ENCODE measurements around the gene ILKAP. TPM values are rescaled to one million over a fixed set of nuclear protein-coding genes. Genes with fewer than 3 reads are reported as not detected.

ILKAP gene
- total RNA-seq, 1 donor from 2014 or later, result 20.7 TPM

GRCh38 chr2:238152771-238153688 is 50.5 kb downstream of the ILKAP start:
- no peak for DNase-seq (ENCODE audit: low read depth)

DNA sequence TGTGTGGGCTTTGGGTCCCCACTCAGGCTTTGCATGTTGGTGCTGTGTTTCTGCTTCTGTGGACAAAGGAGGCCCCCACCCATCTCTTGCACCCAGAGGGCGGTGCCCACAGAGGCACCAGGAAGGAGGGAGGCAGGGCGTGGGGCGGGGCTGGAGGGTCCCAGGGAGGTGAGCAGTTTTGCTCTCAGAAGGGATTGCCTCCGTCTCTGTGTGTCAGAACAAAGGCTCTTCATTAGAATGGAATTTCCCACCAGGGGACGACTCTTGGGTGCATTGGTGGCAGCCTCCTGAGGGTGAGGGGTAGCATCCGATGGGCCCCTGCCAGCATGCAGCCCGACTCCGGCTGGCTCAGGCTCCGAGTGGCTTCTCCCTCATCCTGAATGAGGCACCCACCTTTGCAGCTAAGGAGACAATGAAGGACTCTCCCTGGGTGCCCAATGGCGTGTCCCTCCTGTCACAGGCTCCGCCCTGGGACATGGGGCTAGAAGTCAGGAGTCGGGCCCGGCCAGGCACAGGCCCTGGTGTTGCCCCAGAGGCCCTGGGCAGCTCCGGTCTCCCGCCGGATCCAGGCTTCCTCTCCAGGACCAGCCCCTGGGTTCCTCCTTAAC is 51.8 kb downstream of the ILKAP start:
- no peak for DNase-seq (ENCODE audit: low read depth)

- no peak for DNase-seq (ENCODE audit: low read depth)
These were observed 52.3 kb downstream of the ILKAP start for GRCh38 chr2:238151205-238151604.

- DNase-seq (ENCODE audit: low read depth), result no peak
These were observed 52.8 kb downstream of the ILKAP start for GRCh38 chr2:238150686-238151085.

- no peak for DNase-seq (ENCODE audit: low read depth)
These were observed 53.5 kb downstream of the ILKAP start for GRCh38 chr2:238149841-238150572.

- DNase-seq (ENCODE audit: low read depth), result no peak
These were observed 54.5 kb downstream of the ILKAP start for GRCh38 chr2:238148981-238149380.

DNA sequence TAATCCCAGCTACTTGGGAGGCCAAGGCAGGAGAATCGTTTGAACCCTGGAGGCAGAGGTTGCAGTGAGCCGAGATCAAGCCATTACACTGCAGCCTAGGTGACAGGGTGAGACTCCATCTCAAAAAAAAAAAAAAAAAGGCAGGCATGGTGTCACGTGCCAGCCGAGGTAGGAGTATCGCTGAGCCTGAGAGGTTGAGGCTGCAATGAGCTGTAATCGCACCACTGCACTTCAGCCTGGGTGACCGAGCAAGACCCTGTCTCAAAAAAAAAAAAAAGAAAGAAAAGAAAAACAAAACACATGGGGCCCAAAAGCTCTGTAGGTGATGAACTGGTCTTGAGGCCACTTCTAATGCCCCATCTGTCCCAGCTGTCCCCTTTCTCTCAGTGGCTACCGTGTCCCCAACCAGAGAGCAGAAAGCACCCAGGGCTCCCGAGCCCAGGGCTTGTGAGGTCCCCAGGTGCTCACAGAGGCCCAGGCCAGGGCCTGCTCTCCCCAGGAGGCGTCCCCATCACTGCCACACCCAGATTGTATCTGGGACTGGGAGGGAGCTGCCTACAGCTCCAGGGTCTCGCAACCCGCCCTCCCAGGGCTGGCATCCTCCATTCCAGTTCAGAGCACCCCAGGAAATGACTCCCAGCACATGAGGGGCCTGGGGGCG is 56.5 kb downstream of the ILKAP start:
- DNase-seq (ENCODE audit: low read depth), result peak; percentile 64

DNA sequence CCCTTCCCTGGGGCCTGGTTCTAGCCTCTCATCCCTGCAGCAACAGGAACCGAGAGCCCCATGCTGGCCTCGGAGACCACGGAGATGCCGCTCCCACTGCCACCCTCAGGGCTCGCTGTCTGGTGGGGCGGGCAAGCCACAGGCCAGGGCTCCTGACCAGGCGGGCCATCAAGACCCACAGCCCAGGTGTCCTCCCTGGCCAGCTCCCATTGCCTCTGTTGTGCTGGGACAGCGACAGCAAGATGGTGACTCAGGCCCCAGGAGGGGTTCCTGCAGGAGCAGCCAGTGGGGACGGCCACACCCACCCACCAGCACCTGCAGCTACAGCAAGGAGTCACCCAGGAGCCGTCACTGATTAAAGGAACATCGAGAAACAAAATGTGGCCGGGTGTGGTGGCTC is 57.6 kb downstream of the ILKAP start:
- no peak for DNase-seq (ENCODE audit: low read depth)

DNA sequence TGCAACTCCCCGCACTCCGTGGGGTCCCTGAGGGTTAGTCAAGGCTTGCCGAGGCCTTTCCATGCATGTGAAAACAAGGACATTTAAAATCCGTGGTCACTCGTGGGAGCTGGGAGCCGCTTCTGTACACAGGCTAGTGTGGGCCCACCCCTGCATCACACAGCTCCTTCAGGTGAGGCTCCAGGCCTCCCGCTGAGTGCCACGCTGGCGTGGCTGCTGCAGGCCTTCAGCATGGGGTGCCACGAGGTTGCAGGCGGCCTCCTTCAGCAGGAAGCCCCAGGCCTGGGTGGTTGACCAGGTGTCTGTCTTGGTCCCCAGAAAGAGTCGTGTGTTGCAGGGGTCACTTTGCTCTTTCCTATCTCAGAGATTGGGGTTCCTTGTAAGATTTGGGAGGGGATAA is 58.4 kb downstream of the ILKAP start:
- no peak for DNase-seq (ENCODE audit: low read depth)

- no peak for DNase-seq (ENCODE audit: low read depth)
These were observed 59.2 kb downstream of the ILKAP start for GRCh38 chr2:238144262-238144661.

DNA sequence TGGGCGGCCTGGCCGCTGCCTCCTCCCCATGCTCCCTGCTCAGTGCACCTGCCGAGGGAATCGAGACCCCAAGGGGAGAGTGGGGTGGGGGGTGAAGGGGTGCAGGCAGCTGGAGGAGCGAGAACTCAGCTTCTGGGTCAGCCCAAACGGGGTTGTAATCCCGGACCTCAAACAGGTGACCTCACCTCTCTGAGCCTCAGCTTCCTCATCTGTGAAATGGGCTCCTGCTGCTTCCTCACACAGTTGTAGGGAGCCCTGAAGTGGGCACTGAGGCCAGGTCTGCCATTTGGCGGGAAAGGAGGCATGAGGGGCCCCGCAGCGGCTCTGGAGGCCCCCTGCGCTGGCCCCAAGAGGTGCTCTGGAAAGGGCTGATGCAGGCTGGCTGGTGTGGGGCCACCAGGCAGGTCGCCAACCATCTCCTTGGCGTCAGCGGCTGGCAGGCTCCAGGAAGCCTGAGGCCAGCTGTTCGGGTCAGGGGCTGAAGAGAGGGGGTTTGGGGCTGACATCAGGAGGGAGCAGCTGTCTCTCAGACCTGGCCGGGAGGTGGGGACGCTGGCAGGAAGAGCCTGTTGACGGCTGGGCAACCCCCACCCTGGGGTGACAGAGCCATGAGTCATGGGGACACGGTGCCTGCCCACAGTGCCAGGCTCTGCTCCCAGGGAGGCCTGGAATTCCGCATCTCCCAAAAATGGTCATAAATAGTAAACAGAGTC is 60.1 kb downstream of the ILKAP start:
- DNase-seq (ENCODE audit: low read depth), result peak; percentile 86

DNA sequence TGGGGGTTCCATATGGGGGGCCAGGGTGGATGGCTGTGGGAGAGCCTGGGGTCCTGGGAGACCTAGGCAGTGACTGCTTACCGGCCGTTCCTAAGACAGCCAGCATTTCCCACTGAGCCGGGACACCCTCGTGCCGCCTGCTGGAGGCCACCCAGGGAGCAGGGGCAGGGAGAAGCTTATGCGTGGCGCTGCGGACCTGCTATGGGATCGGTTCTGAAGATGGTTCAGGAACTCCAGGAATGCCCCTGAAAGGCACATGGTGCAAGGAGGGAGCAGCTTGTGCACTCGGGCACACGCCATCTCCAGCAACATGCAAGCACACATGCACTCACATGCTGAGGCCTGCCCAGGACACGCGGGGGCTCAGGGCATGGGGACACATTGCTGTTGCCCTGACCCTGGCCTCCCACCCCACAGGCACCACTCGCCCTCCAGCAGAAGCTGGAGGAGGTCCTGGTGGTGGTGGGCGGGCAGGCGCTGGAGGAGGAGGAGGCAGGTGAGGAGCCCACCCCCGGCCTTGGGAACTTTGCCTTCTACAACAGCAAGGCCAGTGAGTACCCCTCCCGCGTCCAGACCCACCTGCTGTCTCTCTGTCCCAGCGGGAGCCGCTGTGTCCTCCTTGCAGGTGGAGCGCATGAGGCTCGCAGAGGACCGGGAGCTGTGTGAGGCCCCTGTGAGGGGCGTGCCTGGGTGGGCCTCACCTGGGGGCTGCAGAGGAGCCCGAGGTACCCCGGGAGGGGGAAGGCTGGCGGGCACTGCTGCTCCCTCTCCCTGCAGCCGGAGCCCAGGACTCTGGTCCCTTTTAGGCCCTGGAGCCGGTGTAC is 60.9 kb downstream of the ILKAP start:
- DNase-seq (ENCODE audit: low read depth), result peak; percentile 19

DNA sequence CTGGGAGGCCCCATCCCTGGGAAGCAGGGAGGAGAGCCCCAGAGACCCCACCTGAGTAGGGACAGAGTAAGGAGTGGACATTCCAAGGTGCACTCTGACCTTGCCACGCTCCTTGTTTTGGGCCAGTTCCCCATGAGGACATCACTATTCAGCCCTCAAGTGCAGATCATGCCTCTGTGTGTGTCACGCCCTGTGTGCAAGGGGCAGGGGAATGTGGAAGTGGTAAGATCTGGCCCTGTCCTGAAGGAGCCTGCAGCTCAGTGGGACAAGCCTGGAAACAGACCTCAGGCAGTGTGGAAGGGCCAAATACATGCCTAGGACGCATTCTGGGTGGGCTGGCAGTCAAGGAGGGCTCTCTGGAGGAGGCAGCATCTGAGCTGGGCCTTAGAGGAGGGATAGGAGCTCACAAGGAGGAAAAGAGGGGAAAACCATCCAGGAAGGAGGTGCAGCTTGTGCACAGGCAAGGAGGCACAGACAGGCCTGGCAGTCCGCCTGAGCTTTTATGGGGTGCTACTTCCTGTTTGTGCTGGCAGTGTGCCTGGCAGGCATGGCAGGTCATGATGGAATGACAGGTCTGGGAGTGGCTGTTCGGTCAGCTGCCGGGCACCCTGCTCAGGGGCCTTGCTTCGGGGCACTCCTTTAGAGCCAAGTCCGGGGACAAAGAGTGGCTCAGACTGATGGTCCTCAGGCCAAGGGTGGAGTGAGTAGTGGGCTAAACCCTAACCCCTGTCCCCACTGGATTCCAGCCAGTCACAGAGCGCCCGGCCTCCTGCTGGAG is 61.8 kb downstream of the ILKAP start:
- peak; percentile 83 for DNase-seq (ENCODE audit: low read depth)

DNA sequence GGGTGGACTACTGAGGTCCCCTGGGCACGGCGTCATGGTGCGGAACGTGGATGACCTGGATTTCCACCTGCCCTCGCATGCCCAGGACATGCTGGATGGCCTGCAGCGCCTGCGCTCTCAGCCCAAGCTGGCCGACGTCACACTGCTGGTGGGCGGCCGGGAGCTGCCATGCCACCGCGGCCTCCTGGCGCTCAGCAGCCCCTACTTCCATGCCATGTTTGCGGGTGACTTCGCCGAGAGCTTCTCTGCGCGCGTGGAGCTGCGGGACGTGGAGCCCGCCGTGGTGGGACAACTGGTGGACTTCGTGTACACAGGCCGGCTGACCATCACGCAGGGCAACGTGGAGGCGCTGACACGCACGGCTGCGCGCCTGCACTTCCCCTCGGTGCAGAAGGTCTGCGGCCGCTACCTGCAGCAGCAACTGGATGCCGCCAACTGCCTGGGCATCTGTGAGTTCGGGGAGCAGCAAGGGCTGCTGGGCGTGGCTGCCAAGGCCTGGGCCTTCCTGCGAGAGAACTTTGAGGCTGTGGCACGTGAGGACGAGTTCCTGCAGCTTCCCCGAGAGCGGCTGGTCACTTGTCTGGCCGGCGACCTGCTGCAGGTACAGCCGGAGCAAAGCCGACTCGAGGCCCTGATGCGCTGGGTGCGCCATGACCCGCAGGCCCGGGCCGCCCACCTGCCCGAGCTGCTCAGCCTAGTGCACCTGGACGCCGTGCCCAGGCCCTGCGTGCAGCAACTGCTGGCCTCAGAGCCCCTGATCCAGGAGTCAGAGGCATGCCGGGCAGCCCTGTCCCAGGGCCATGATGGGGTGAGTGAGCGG is 62.6 kb downstream of the ILKAP start:
- DNase-seq (ENCODE audit: low read depth), result no peak

GRCh38 chr2:238140040-238140439 is 63.5 kb downstream of the ILKAP start:
- DNase-seq (ENCODE audit: low read depth), result no peak

GRCh38 chr2:238139196-238140039 is 64.1 kb downstream of the ILKAP start:
- DNase-seq (ENCODE audit: low read depth), result no peak

GRCh38 chr2:238138331-238139195 is 64.9 kb downstream of the ILKAP start, which contains the start of gene KLHL30:
Gene KLHL30, plus strand, starts transcription at chr2:238138668. Its CDS starts 2,087 bp downstream, at chr2:238140755.
- DNase-seq (ENCODE audit: low read depth), result no peak
